HepG2 (cell line): ENCODE data around the gene EPS8L3.

ENCODE experiments used
- ELF1 ChIP-seq: sonication (generic); formaldehyde crosslinking; IDR thresholded peaks from 2 replicates; pipeline ENCODE4 v1.4.0; 2020; ENCODE audit warnings: missing genetic modification reagents
- EZH2 ChIP-seq: conservative IDR thresholded peaks from 2 replicates; pipeline ENCODE4 v1.6.1; 2012; ENCODE audit warnings: mild to moderate bottlenecking, low read depth, low read length, moderate library complexity
- NR2C2 ChIP-seq: sonication (generic); formaldehyde crosslinking; IDR thresholded peaks from 2 replicates; pipeline ENCODE4 v1.4.0; 2020; ENCODE audit warnings: missing genetic modification reagents, mild to moderate bottlenecking, moderate library complexity, borderline replicate concordance
- POLR2AphosphoS5 ChIP-seq: IDR thresholded peaks from 2 replicates; pipeline ENCODE4 v1.6.1; 2012; ENCODE audit warnings: low read depth, low read length
- TCF7 ChIP-seq: sonication (generic); IDR thresholded peaks from 2 replicates; pipeline ENCODE4 v1.6.1; 2016; ENCODE audit warnings: antibody characterized with exemption, low read depth
- ZBTB3 ChIP-seq: sonication (generic); formaldehyde crosslinking; IDR thresholded peaks from 2 replicates; pipeline ENCODE4 v1.4.0; 2020; ENCODE audit warnings: low read depth, mild to moderate bottlenecking, moderate library complexity, missing genetic modification reagents, borderline replicate concordance
- TF ChIP-seq, protein P1 (sequence below): IDR thresholded peaks from 2 replicates; pipeline ENCODE4 v1.6.1; 2016; ENCODE audit warnings: low read depth
- TF ChIP-seq, protein P2 (sequence below): sonication (generic); formaldehyde crosslinking; IDR thresholded peaks from 2 replicates; pipeline ENCODE4 v1.4.0; 2020; ENCODE audit warnings: missing genetic modification reagents
- TF ChIP-seq, protein P3 (sequence below): sonication (generic); formaldehyde crosslinking; IDR thresholded peaks from 2 replicates; pipeline ENCODE4 v1.4.0; 2020; ENCODE audit warnings: missing genetic modification reagents
- TF ChIP-seq, protein P4 (sequence below): IDR thresholded peaks from 2 replicates; pipeline ENCODE4 v1.6.1; 2012; ENCODE audit warnings: inconsistent platforms
- TF ChIP-seq, protein P5 (sequence below): sonication (generic); formaldehyde crosslinking; IDR thresholded peaks from 2 replicates; pipeline ENCODE4 v1.5.0; 2020; ENCODE audit warnings: mild to moderate bottlenecking, missing genetic modification reagents, moderate library complexity
- TF ChIP-seq, protein P6 (sequence below): sonication (generic); formaldehyde crosslinking; IDR thresholded peaks from 2 replicates; pipeline ENCODE4 v1.4.0; 2020; ENCODE audit warnings: missing genetic modification reagents

DNA sequence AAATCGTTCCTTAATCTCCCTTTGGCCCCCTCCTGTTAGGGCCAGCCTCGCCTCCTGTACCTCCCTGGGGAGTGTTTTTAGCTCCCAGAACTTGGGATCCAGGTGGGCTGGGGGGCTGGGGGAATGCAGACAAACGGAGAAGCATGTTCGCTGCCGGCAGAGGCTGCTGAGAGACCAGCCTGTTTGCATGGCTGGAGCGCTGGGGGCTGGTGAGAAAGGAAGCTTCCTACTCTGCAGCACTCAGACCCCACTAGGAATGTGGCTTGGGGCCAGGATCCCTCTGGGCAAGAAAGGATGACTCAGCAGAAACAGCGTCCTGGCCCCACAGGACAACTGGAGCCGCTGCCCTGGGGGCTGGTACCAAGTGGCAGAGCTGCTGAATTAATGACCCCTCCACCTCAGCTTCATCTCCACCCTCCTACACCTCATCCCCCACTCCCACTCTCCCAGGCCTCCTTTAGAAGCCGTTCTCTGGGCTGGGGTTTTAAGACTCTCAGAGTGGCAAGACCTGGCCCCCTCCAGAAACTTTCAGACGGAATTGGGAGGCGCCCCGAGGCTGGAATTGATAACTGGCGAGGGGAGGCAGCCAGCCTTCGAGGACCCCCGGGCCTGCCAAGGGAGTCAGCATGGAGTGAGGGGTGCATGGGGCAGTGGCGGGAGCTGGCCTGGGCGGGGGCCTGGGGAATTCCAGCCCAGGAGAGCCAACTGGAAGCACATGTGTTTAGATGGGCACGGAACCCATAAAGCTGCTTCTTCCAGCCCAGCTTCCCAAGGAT is 28.5 kb upstream of the EPS8L3 start:
- no peak for TF ChIP-seq ELF1 (CRISPR knock-in tag)
- TF ChIP-seq, protein P1, sequence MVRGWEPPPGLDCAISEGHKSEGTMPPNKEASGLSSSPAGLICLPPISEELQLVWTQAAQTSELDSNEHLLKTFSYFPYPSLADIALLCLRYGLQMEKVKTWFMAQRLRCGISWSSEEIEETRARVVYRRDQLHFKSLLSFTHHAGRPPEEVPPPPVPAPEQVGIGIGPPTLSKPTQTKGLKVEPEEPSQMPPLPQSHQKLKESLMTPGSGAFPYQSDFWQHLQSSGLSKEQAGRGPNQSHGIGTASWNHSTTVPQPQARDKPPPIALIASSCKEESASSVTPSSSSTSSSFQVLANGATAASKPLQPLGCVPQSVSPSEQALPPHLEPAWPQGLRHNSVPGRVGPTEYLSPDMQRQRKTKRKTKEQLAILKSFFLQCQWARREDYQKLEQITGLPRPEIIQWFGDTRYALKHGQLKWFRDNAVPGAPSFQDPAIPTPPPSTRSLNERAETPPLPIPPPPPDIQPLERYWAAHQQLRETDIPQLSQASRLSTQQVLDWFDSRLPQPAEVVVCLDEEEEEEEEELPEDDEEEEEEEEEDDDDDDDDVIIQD (CRISPR knock-in tag): no peak
- TF ChIP-seq NR2C2 (CRISPR knock-in tag): no peak
- no peak for TF ChIP-seq TCF7
- TF ChIP-seq ZBTB3 (CRISPR knock-in tag): no peak
- TF ChIP-seq, protein P2, sequence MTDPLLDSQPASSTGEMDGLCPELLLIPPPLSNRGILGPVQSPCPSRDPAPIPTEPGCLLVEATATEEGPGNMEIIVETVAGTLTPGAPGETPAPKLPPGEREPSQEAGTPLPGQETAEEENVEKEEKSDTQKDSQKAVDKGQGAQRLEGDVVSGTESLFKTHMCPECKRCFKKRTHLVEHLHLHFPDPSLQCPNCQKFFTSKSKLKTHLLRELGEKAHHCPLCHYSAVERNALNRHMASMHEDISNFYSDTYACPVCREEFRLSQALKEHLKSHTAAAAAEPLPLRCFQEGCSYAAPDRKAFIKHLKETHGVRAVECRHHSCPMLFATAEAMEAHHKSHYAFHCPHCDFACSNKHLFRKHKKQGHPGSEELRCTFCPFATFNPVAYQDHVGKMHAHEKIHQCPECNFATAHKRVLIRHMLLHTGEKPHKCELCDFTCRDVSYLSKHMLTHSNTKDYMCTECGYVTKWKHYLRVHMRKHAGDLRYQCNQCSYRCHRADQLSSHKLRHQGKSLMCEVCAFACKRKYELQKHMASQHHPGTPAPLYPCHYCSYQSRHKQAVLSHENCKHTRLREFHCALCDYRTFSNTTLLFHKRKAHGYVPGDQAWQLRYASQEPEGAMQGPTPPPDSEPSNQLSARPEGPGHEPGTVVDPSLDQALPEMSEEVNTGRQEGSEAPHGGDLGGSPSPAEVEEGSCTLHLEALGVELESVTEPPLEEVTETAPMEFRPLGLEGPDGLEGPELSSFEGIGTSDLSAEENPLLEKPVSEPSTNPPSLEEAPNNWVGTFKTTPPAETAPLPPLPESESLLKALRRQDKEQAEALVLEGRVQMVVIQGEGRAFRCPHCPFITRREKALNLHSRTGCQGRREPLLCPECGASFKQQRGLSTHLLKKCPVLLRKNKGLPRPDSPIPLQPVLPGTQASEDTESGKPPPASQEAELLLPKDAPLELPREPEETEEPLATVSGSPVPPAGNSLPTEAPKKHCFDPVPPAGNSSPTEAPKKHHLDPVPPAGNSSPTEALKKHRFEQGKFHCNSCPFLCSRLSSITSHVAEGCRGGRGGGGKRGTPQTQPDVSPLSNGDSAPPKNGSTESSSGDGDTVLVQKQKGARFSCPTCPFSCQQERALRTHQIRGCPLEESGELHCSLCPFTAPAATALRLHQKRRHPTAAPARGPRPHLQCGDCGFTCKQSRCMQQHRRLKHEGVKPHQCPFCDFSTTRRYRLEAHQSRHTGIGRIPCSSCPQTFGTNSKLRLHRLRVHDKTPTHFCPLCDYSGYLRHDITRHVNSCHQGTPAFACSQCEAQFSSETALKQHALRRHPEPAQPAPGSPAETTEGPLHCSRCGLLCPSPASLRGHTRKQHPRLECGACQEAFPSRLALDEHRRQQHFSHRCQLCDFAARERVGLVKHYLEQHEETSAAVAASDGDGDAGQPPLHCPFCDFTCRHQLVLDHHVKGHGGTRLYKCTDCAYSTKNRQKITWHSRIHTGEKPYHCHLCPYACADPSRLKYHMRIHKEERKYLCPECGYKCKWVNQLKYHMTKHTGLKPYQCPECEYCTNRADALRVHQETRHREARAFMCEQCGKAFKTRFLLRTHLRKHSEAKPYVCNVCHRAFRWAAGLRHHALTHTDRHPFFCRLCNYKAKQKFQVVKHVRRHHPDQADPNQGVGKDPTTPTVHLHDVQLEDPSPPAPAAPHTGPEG (CRISPR knock-in tag): no peak
- TF ChIP-seq, protein P3, sequence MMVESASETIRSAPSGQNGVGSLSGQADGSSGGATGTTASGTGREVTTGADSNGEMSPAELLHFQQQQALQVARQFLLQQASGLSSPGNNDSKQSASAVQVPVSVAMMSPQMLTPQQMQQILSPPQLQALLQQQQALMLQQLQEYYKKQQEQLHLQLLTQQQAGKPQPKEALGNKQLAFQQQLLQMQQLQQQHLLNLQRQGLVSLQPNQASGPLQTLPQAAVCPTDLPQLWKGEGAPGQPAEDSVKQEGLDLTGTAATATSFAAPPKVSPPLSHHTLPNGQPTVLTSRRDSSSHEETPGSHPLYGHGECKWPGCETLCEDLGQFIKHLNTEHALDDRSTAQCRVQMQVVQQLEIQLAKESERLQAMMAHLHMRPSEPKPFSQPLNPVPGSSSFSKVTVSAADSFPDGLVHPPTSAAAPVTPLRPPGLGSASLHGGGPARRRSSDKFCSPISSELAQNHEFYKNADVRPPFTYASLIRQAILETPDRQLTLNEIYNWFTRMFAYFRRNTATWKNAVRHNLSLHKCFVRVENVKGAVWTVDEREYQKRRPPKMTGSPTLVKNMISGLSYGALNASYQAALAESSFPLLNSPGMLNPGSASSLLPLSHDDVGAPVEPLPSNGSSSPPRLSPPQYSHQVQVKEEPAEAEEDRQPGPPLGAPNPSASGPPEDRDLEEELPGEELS (CRISPR knock-in tag): no peak
- no peak for TF ChIP-seq POLR2AphosphoS5
- TF ChIP-seq, protein P4, sequence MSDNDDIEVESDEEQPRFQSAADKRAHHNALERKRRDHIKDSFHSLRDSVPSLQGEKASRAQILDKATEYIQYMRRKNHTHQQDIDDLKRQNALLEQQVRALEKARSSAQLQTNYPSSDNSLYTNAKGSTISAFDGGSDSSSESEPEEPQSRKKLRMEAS: no peak
- TF ChIP-seq, protein P5, sequence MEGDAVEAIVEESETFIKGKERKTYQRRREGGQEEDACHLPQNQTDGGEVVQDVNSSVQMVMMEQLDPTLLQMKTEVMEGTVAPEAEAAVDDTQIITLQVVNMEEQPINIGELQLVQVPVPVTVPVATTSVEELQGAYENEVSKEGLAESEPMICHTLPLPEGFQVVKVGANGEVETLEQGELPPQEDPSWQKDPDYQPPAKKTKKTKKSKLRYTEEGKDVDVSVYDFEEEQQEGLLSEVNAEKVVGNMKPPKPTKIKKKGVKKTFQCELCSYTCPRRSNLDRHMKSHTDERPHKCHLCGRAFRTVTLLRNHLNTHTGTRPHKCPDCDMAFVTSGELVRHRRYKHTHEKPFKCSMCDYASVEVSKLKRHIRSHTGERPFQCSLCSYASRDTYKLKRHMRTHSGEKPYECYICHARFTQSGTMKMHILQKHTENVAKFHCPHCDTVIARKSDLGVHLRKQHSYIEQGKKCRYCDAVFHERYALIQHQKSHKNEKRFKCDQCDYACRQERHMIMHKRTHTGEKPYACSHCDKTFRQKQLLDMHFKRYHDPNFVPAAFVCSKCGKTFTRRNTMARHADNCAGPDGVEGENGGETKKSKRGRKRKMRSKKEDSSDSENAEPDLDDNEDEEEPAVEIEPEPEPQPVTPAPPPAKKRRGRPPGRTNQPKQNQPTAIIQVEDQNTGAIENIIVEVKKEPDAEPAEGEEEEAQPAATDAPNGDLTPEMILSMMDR (CRISPR knock-in tag): peak; percentile 64
- TF ChIP-seq EZH2: no peak
- TF ChIP-seq, protein P6, sequence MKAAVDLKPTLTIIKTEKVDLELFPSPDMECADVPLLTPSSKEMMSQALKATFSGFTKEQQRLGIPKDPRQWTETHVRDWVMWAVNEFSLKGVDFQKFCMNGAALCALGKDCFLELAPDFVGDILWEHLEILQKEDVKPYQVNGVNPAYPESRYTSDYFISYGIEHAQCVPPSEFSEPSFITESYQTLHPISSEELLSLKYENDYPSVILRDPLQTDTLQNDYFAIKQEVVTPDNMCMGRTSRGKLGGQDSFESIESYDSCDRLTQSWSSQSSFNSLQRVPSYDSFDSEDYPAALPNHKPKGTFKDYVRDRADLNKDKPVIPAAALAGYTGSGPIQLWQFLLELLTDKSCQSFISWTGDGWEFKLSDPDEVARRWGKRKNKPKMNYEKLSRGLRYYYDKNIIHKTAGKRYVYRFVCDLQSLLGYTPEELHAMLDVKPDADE: no peak
